IMR-90 (cell line): ENCODE data around the gene TEX14. TPM values are rescaled to one million over a fixed set of nuclear protein-coding genes. Genes with fewer than 3 reads are reported as not detected.
"Not testable (repeated sequence)": the region's sequence is repeated elsewhere in the genome, so short reads cannot be mapped to it uniquely, and the experiment has no call there.

Experiments
- ATAC-seq: fragments of 200-7000 bp; cut with Tn5 transposase; 2 replicates; pipeline ENCODE4 v1.9.1; 2020; ENCODE audit warnings: low read depth, mild to moderate bottlenecking, moderate library complexity
- BruUV-seq: library from RNA; stranded (reverse); fragments of 400-500 nt; replicated peaks from 2 replicates; lab custom pipeline; 2021; lab: Mats Ljungman, UMichigan
- CTCF ChIA-PET: fragments of 300-600 bp; formaldehyde crosslinking; extraction: SDS; loops from one replicate; lab custom pipeline; 2021; ENCODE audit warnings: antibody characterized with exemption; lab: Yijun Ruan, JAX
- POLR2A ChIA-PET: fragments of 300-600 bp; sonication (Branson Sonifier 250); formaldehyde crosslinking; loops from one replicate; lab custom pipeline; 2022; ENCODE audit warnings: antibody characterized with exemption; ENCODE audit not compliant: unreplicated experiment; lab: Charles Lee
- DNase-seq: peaks from one replicate; pipeline ENCODE4 v3.0.0; 2013
- H2AFZ ChIP-seq: replicated peaks from 2 replicates; pipeline ENCODE3; 2013; ENCODE audit warnings: low read length, mild to moderate bottlenecking; ENCODE audit not compliant: poor library complexity
- H2AK5ac ChIP-seq: 2 replicates; pipeline ENCODE4 v1.6.1; 2013; ENCODE audit warnings: low read depth, low read length, inconsistent platforms
- H2AK9ac ChIP-seq: replicated peaks from 2 replicates; pipeline ENCODE3; 2013; ENCODE audit warnings: mild to moderate bottlenecking, low read depth, low read length, moderate library complexity; ENCODE audit not compliant: poor library complexity
- H2BK120ac ChIP-seq: 2 replicates; pipeline ENCODE4 v1.6.1; 2013; ENCODE audit warnings: low read depth, low read length, inconsistent platforms
- H2BK15ac ChIP-seq: 3 replicates; pipeline ENCODE4 v1.6.1; 2013; ENCODE audit warnings: low read depth, low read length, inconsistent platforms
- H2BK20ac ChIP-seq: 2 replicates; pipeline ENCODE4 v1.6.1; 2013; ENCODE audit warnings: low read depth, mild to moderate bottlenecking, inconsistent platforms, low read length, moderate library complexity
- H2BK5ac ChIP-seq: 2 replicates; pipeline ENCODE4 v1.6.1; 2013; ENCODE audit warnings: mild to moderate bottlenecking, low read depth, low read length, inconsistent platforms; ENCODE audit not compliant: poor library complexity, severe bottlenecking
- H3K14ac ChIP-seq: replicated peaks from 2 replicates; pipeline ENCODE4 v1.6.1; 2013; ENCODE audit warnings: low read depth, low read length, inconsistent platforms
- H3K18ac ChIP-seq: 2 replicates; pipeline ENCODE4 v1.6.1; 2013; ENCODE audit warnings: low read depth, low read length, control low read depth
- H3K23ac ChIP-seq: 2 replicates; pipeline ENCODE4 v1.6.1; 2013; ENCODE audit warnings: low read depth, low read length, inconsistent platforms
- H3K27ac ChIP-seq: 2 replicates; pipeline ENCODE4 v1.5.1; 2013; ENCODE audit warnings: mild to moderate bottlenecking, control low read depth, low read length; ENCODE audit not compliant: insufficient read depth
- H3K27me3 ChIP-seq: 2 replicates; pipeline ENCODE4 v1.6.1; 2013; ENCODE audit warnings: low read length; ENCODE audit not compliant: control insufficient read depth, insufficient read depth
- H3K36me3 ChIP-seq: 2 replicates; pipeline ENCODE4 v1.6.1; 2013; ENCODE audit warnings: low read length, mixed read lengths; ENCODE audit not compliant: control insufficient read depth, insufficient read depth
- H3K4ac ChIP-seq: 2 replicates; pipeline ENCODE4 v1.6.1; 2013; ENCODE audit warnings: low read depth, low read length, inconsistent platforms
- H3K4me1 ChIP-seq: 2 replicates; pipeline ENCODE4 v1.6.1; 2013; ENCODE audit warnings: low read length, mixed read lengths; ENCODE audit not compliant: control insufficient read depth, insufficient read depth
- H3K4me2 ChIP-seq: 2 replicates; pipeline ENCODE4 v1.6.1; 2013; ENCODE audit warnings: low read depth, mild to moderate bottlenecking, control low read depth, low read length, moderate library complexity
- H3K4me3 ChIP-seq: 2 replicates; pipeline ENCODE4 v1.5.1; 2013; ENCODE audit warnings: low read depth, mild to moderate bottlenecking, control low read depth, low read length, moderate library complexity; ENCODE audit not compliant: insufficient read depth
- H3K56ac ChIP-seq: 2 replicates; pipeline ENCODE4 v1.6.1; 2013; ENCODE audit warnings: low read length, inconsistent platforms; ENCODE audit not compliant: insufficient read depth; ENCODE audit errors: extremely low read depth
- H3K79me1 ChIP-seq, 2 experiments: 2 replicates each; pipeline ENCODE4 v1.6.1; 2013; ENCODE audit warnings: low read length in 2 of 2, inconsistent platforms in 1 of 2, low read depth in 1 of 2
- H3K9ac ChIP-seq: 2 replicates; pipeline ENCODE4 v1.6.1; 2013; ENCODE audit warnings: low read depth, low read length, control low read depth
- H3K9me1 ChIP-seq: 2 replicates; pipeline ENCODE4 v1.6.1; 2013; ENCODE audit warnings: low read length, inconsistent platforms; ENCODE audit not compliant: insufficient read depth
- H3K9me3 ChIP-seq: 2 replicates; pipeline ENCODE4 v1.6.1; 2013; ENCODE audit warnings: low read length; ENCODE audit not compliant: control insufficient read depth, insufficient read depth
- H4K20me1 ChIP-seq: 2 replicates; pipeline ENCODE4 v1.6.1; 2013; ENCODE audit warnings: low read length, inconsistent platforms; ENCODE audit not compliant: insufficient read depth
- H4K5ac ChIP-seq: 2 replicates; pipeline ENCODE4 v1.6.1; 2013; ENCODE audit warnings: mild to moderate bottlenecking, low read depth, low read length, control low read depth
- H4K8ac ChIP-seq, 2 experiments: 2 replicates each; pipeline ENCODE4 v1.6.1; 2013; ENCODE audit warnings: low read depth in 2 of 2, low read length in 2 of 2, control low read depth in 1 of 2, inconsistent platforms in 1 of 2
- H4K91ac ChIP-seq: 2 replicates; pipeline ENCODE4 v1.6.1; 2013; ENCODE audit warnings: low read depth, low read length, inconsistent platforms; ENCODE audit not compliant: insufficient read depth
- WGBS, 2 experiments: methylation state at CpG; one replicate each; pipeline versions ENCODE4 v1.1.5 to v1.1.7; 2013; ENCODE audit warnings: missing lambda C conversion rate in 2 of 2; ENCODE audit not compliant: insufficient read length in 1 of 2; ENCODE audit errors: extremely low coverage in 2 of 2; 5-methylcytosine and 5-hydroxymethylcytosine counted together
- dilution Hi-C: fragments of 300-500 bp; cut with HindIII; formaldehyde crosslinking; loops from one replicate; pipeline ENCODE4 v1.14.3; 2018; ENCODE audit warnings: low sequenced_read_pairs; ENCODE audit not compliant: unreplicated experiment
- in situ Hi-C: fragments of 300-500 bp; cut with MboI; formaldehyde crosslinking; loops from 3 replicates; pipeline ENCODE4 v1.14.3; 2019; ENCODE audit warnings: low sequenced_read_pairs, inconsistent platforms, mixed read lengths
- intact Hi-C: fragments of 100-400 bp; cut with micrococcal nuclease; formaldehyde crosslinking; loops from 2 replicates; pipeline ENCODE4 v1.10.0; 2022
- polyA plus RNA-seq, 3 experiments: library from polyadenylated mRNA; depleted of rRNA; stranded (reverse); fragments of >200 nt; gene quantifications; 2 replicates each; pipeline ENCODE4 v1.2.3, GENCODE V29; 2012; ENCODE audit warnings: low replicate concordance in 1 of 3
- total RNA-seq: library from RNA; depleted of rRNA; stranded (reverse); fragments of >200 nt; gene quantifications from 2 replicates; pipeline ENCODE4 v1.2.3, GENCODE V29; 2012

Gene TEX14
- total and polyA plus RNA-seq, 2 of the 4 experiments (the other 2 are of a cell fraction), result not detected

DNA sequence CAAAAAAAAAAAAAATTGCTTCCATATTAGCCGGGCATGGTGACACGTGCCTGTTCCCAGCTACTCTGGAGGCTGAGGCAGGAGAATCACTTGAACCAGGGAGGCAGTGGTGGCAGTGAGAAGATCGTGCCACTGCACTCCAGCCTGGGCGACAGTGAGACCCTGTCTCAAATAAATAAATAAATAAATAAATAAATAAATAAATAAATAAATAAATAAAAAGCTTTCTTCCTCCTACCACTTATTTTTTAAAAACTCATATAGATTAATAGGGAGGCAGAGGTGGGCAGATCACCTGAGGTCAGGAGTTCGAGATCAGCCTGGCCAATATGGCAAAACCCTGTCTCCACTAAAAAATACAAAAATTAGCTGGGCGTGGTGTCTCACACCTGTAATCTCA is 7.4 kb downstream of the TEX14 start:
- H3K4ac ChIP-seq, H2BK5ac ChIP-seq, H2AK5ac ChIP-seq, H4K8ac ChIP-seq, H3K14ac ChIP-seq, dilution Hi-C loops, H2BK120ac ChIP-seq, H3K23ac ChIP-seq, H3K4me3 ChIP-seq, H2BK20ac ChIP-seq, H3K18ac ChIP-seq, H2AFZ ChIP-seq, H3K79me1 ChIP-seq, H3K27me3 ChIP-seq, H3K36me3 ChIP-seq, H3K56ac ChIP-seq, H3K27ac ChIP-seq, in situ Hi-C loops, H3K9me3 ChIP-seq, DNase-seq, H2BK15ac ChIP-seq, H4K5ac ChIP-seq, H3K4me1 ChIP-seq, H4K20me1 ChIP-seq, H3K4me2 ChIP-seq, ATAC-seq, intact Hi-C loops, H3K9me1 ChIP-seq, H3K9ac ChIP-seq, BruUV-seq, H2AK9ac ChIP-seq, H4K91ac ChIP-seq: not testable (repeated sequence)
- WGBS, 2 experiments, result no CpG with 5 or more reads among the region's 6 CpGs
- CTCF ChIA-PET, result interaction anchor here (0.6 kb wide), 1 partner anchor 321 kb away, joined by 5 read pairs; no protein-coding TSS in a partner anchor
- POLR2A ChIA-PET, result interaction anchor here (0.6 kb wide), 1 partner anchor 750 kb away, joined by 6 read pairs; no protein-coding TSS in a partner anchor
